CD4-positive, alpha-beta T cell (primary cell): ENCODE results near the gene SESN3. TPM values are rescaled to one million over a fixed set of nuclear protein-coding genes. Genes with fewer than 3 reads are reported as not detected.

Experiments used
- ATAC-seq: fragments of 200-7000 bp; cut with Tn5 transposase; one replicate; pipeline ENCODE4 v1.10.0; 2022; ENCODE audit warnings: mild to moderate bottlenecking; ENCODE audit not compliant: poor library complexity
- CTCF ChIA-PET: fragments of 350-600 bp; sonication (Branson Sonifier 250); formaldehyde crosslinking; loops from one replicate; lab custom pipeline; 2021; ENCODE audit warnings: antibody characterized with exemption, inconsistent platforms; lab: Charles Lee
- POLR2A ChIA-PET: fragments of 350-600 bp; sonication (Branson Sonifier 250); formaldehyde crosslinking; loops from one replicate; lab custom pipeline; 2021; ENCODE audit warnings: antibody characterized with exemption, inconsistent platforms; lab: Charles Lee
- DNase-seq, 14 experiments: peaks; one replicate each; pipeline ENCODE4 v3.0.0-alpha.2; 2013 to 2020; ENCODE audit warnings: mixed read lengths in 2 of 14
- H3K27ac ChIP-seq, 2 donors: one replicate each; pipeline versions ENCODE4 v1.5.1 to v1.7.0; 2013; ENCODE audit warnings: low read length in 2 of 2, low read depth in 1 of 2, mild to moderate bottlenecking in 1 of 2
- H3K27me3 ChIP-seq, 2 experiments: 1 replicate in 1 of 2; 2 replicates in 1 of 2; pipeline versions ENCODE4 v1.6.1 to v1.7.0; 2013; ENCODE audit warnings: low read length in 2 of 2, control low read depth in 1 of 2, mild to moderate bottlenecking in 1 of 2, moderate library complexity in 1 of 2; ENCODE audit not compliant: insufficient read depth in 2 of 2, control insufficient read depth in 1 of 2
- H3K36me3 ChIP-seq: one replicate; pipeline ENCODE4 v1.6.1; 2013; ENCODE audit warnings: low read length, control low read depth; ENCODE audit not compliant: insufficient read depth
- H3K4me1 ChIP-seq: one replicate; pipeline ENCODE4 v1.6.1; 2013; ENCODE audit warnings: low read length, control low read depth; ENCODE audit not compliant: insufficient read depth
- H3K4me3 ChIP-seq: one replicate; pipeline ENCODE4 v1.5.1; 2013; ENCODE audit warnings: mild to moderate bottlenecking, low read length, moderate library complexity
- H3K9me3 ChIP-seq, 2 experiments: 1 replicate in 1 of 2; 2 replicates in 1 of 2; pipeline versions ENCODE4 v1.6.1 to v1.7.0; 2013; ENCODE audit warnings: low read length in 2 of 2, mild to moderate bottlenecking in 2 of 2, control low read depth in 1 of 2, moderate library complexity in 1 of 2; ENCODE audit not compliant: control insufficient read depth in 1 of 2, insufficient read depth in 1 of 2
- H3K27ac Mint-ChIP-seq: one replicate; pipeline ENCODE4 v1.8.0; 2020; ENCODE audit warnings: mixed read lengths
- H3K27me3 Mint-ChIP-seq: one replicate; pipeline ENCODE4 v1.8.0; 2021; ENCODE audit warnings: mixed read lengths
- H3K36me3 Mint-ChIP-seq: one replicate; pipeline ENCODE4 v1.8.0; 2021; ENCODE audit warnings: low read depth, mixed read lengths
- H3K4me1 Mint-ChIP-seq: one replicate; pipeline ENCODE4 v1.8.0; 2021; ENCODE audit warnings: low read depth, mixed read lengths
- H3K4me3 Mint-ChIP-seq: one replicate; pipeline ENCODE4 v1.8.0; 2020; ENCODE audit warnings: mild to moderate bottlenecking, mixed read lengths
- H3K9me3 Mint-ChIP-seq: one replicate; pipeline ENCODE4 v1.8.0; 2020; ENCODE audit warnings: mixed read lengths
- CTCF ChIP-seq: fragments of 200-600 bp; IDR thresholded peaks from one replicate; pipeline ENCODE4 v1.8.0; 2022; ENCODE audit warnings: antibody characterized with exemption, mild to moderate bottlenecking
- intact Hi-C, 2 experiments: fragments of 100-400 bp; cut with DNase I in 1 of 2; cut with micrococcal nuclease in 1 of 2; formaldehyde crosslinking; loops; one replicate each; pipeline versions ENCODE4 v1.15.1 to v1.9.0; 2023 to 2025; cut with DNase I, micrococcal nuclease
- total RNA-seq, 174 experiments: library from RNA in 2 of 174; stranded (reverse) in 2 of 174; gene quantifications; one replicate each; pipeline ENCODE4 v1.2.3 and lab custom pipeline; 2021 to 2026

SESN3 gene
- total RNA-seq, 2 experiments from 2014 or later = 63.9 to 69.1 TPM

- H3K27ac Mint-ChIP-seq = no peak overlapping the region
- Histone ChIP-seq H3K36me3 (peaks cover 11% of the 10 kb centered on the region), H3K27ac (no peak overlapping the region), H3K9me3 (no peaks in the 10 kb centered on the region), H3K4me3 (no peak overlapping the region), H3K27me3 (no peaks in the 10 kb centered on the region), H3K4me1 (no peaks in the 10 kb centered on the region)
- H3K4me3 Mint-ChIP-seq = no peak overlapping the region
- DNase-seq (no peak), ATAC-seq (no peak)
- intact Hi-C loops = no loop called here
- no peaks in the 10 kb centered on the region for H3K4me1 Mint-ChIP-seq
- POLR2A ChIA-PET = no interaction called here
- peaks cover 27% of the 10 kb centered on the region for H3K36me3 Mint-ChIP-seq
- H3K9me3 Mint-ChIP-seq = no peaks in the 10 kb centered on the region
- TF ChIP-seq CTCF = no peak
- no peaks in the 10 kb centered on the region for H3K27me3 Mint-ChIP-seq
- CTCF ChIA-PET = no interaction called here
Observed at GRCh38 chr11:95128602-95129001, 102.4 kb downstream of the SESN3 start.

- Histone ChIP-seq H3K4me3 (no peak overlapping the region), H3K27me3 (no peaks in the 10 kb centered on the region), H3K4me1 (no peaks in the 10 kb centered on the region), H3K27ac (no peak overlapping the region), H3K36me3 (peaks cover 3% of the 10 kb centered on the region), H3K9me3 (no peaks in the 10 kb centered on the region)
- ChIA-PET POLR2A (no interaction called here), CTCF (interaction anchor here (0.6 kb wide), 2 partner anchors 26 to 56 kb away, joined by 3 read pairs; no protein-coding TSS in a partner anchor)
- intact Hi-C loops = no loop called here
- Mint-ChIP-seq H3K9me3 (peaks cover 2% of the 10 kb centered on the region), H3K4me3 (no peak overlapping the region), H3K4me1 (no peaks in the 10 kb centered on the region), H3K27ac (no peak overlapping the region), H3K36me3 (peaks cover 12% of the 10 kb centered on the region), H3K27me3 (no peaks in the 10 kb centered on the region)
- ATAC-seq (no peak), DNase-seq (no peak)
- no peak for TF ChIP-seq CTCF
Observed at GRCh38 chr11:95123556-95123955, 107.4 kb downstream of the SESN3 start.

GRCh38 chr11:95121698-95122097 is 109.3 kb downstream of the SESN3 start:
- Mint-ChIP-seq H3K4me3 (no peak overlapping the region), H3K36me3 (no peaks in the 10 kb centered on the region), H3K27ac (no peak overlapping the region), H3K27me3 (no peaks in the 10 kb centered on the region), H3K4me1 (no peaks in the 10 kb centered on the region), H3K9me3 (peaks cover 7% of the 10 kb centered on the region)
- no peak overlapping the region for H3K4me3 ChIP-seq
- no peaks in the 10 kb centered on the region for H3K9me3 ChIP-seq
- CTCF ChIA-PET = no interaction called here
- H3K36me3 ChIP-seq = no peaks in the 10 kb centered on the region
- TF ChIP-seq CTCF = no peak
- H3K4me1 ChIP-seq = no peaks in the 10 kb centered on the region
- no peak overlapping the region for H3K27ac ChIP-seq
- POLR2A ChIA-PET = no interaction called here
- DNase-seq (no peak), ATAC-seq (no peak)
- no peaks in the 10 kb centered on the region for H3K27me3 ChIP-seq
- intact Hi-C loops = no loop called here
